Measurements from ENCODE around the gene OXGR1. TPM values are rescaled to one million over a fixed set of nuclear protein-coding genes. Genes with fewer than 3 reads are reported as not detected.

The OXGR1 gene
- total RNA-seq, 6 experiments from 2014 or later = not detected

DNA sequence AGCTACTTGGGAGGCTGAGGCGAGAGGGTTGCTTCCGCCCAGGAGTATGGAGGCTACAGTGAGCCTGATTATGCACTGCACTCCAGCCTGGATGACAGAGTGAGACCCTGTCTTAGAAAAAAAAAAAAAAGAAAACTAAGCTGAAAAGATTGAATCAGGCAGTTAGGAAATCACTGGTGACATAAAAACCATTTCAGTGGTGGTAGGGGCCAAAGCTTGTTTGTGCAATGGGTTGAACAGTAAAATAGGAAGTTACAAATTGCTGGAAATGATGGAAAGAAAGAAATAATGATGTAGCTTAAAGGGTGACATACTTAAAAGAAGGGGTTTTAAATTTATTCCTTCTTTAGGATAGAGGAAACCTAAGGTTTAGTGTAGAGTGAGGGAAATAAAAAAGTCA lies 4.8 kb upstream of the OXGR1 start:
- Histone ChIP-seq H3K36me3 (no peaks in the 10 kb centered on the region), H3K9me3 (no peaks in the 10 kb centered on the region), H3K27ac (no peak overlapping the region), H3K4me1 (no peaks in the 10 kb centered on the region), H3K4me3 (no peak overlapping the region), H3K27me3 (peaks cover 2 to 4% of the 10 kb centered on the region in 2 donors)
- ATAC-seq (no peak), DNase-seq (no peak)
- 93% methylated on average over 2 of the region's 2 CpGs for WGBS (ENCODE audit: insufficient coverage, low coverage, low lambda C conversion rate, missing lambda C conversion rate)
- TF ChIP-seq, protein P1, sequence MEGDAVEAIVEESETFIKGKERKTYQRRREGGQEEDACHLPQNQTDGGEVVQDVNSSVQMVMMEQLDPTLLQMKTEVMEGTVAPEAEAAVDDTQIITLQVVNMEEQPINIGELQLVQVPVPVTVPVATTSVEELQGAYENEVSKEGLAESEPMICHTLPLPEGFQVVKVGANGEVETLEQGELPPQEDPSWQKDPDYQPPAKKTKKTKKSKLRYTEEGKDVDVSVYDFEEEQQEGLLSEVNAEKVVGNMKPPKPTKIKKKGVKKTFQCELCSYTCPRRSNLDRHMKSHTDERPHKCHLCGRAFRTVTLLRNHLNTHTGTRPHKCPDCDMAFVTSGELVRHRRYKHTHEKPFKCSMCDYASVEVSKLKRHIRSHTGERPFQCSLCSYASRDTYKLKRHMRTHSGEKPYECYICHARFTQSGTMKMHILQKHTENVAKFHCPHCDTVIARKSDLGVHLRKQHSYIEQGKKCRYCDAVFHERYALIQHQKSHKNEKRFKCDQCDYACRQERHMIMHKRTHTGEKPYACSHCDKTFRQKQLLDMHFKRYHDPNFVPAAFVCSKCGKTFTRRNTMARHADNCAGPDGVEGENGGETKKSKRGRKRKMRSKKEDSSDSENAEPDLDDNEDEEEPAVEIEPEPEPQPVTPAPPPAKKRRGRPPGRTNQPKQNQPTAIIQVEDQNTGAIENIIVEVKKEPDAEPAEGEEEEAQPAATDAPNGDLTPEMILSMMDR (IDR thresholded peaks at IDR 0.05) = no peak
- no peak for TF ChIP-seq POLR2A (IDR thresholded peaks at IDR 0.05)
- intact Hi-C loops (cut with DNase I) = loop anchor here in 1 of 2 donors (10.0 kb wide), 1 partner anchor 704 kb away; no protein-coding TSS in a partner anchor

DNA sequence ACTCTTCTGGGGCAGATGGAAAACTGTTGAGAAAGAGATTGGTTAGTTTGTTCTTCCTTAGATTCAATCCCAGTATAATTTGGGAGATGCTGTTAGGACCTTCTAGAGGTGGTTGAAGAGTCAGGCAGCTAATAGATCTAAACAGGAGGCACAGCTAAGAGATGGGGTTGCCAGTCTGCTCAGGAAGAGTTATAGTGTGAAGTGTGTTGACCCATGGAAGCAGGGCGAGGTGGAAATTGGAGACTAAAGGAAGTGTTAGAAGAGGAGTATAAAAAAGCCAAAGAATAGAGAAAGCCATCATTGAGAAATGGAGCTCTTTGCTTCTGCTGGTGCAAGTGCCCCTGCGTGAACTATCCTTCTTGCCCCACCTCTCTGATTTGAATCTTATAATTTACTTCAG lies 3.8 kb upstream of the OXGR1 start:
- peaks cover 3 to 4% of the 10 kb centered on the region in 2 donors for H3K27me3 ChIP-seq
- H3K4me3 ChIP-seq = no peak overlapping the region
- no peaks in the 10 kb centered on the region for H3K4me1 ChIP-seq
- 57% methylated on average over 2 of the region's 2 CpGs for WGBS (ENCODE audit: insufficient coverage, low coverage, low lambda C conversion rate, missing lambda C conversion rate)
- ATAC-seq (no peak), DNase-seq (no peak)
- no peaks in the 10 kb centered on the region for H3K36me3 ChIP-seq
- TF ChIP-seq, protein P1 (IDR thresholded peaks at IDR 0.05) = no peak
- TF ChIP-seq POLR2A (IDR thresholded peaks at IDR 0.05) = no peak
- no peaks in the 10 kb centered on the region for H3K9me3 ChIP-seq
- no peak overlapping the region for H3K27ac ChIP-seq
- intact Hi-C loops (cut with DNase I) = loop anchor here in 1 of 2 donors (10.0 kb wide), 1 partner anchor 703 kb away; no protein-coding TSS in a partner anchor

DNA sequence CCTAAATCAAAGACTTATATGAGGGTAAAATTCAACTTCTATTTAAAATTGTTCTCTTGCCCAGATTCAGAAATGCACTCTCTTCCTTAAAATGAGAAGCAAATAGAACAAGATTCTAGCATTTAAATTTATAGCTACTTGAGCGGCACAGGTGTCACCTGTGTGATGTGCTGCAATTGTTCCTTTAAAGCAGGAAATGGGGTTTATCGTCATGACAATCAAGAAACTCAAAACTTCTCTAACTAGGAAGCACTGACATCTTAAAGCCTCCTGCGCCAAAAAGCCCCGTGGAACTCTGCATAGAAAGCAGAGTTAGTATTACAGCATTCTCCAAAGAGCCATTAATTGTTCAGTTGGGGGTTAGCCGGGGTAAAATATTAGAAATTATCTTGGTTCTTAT lies 2.6 kb upstream of the OXGR1 start:
- H3K4me3 ChIP-seq = no peak overlapping the region
- DNase-seq (no peak), ATAC-seq (no peak)
- no peaks in the 10 kb centered on the region for H3K9me3 ChIP-seq
- TF ChIP-seq, protein P1 (IDR thresholded peaks at IDR 0.05) = no peak
- no peaks in the 10 kb centered on the region for H3K36me3 ChIP-seq
- no peaks in the 10 kb centered on the region for H3K4me1 ChIP-seq
- 68% methylated on average over 5 of the region's 5 CpGs for WGBS (ENCODE audit: insufficient coverage, low coverage, low lambda C conversion rate, missing lambda C conversion rate)
- H3K27ac ChIP-seq = no peak overlapping the region
- peaks cover 4 to 7% of the 10 kb centered on the region in 2 donors for H3K27me3 ChIP-seq
- intact Hi-C loops (cut with DNase I) = loop anchor here in 1 of 2 donors (10.0 kb wide), 1 partner anchor 702 kb away; no protein-coding TSS in a partner anchor

- TF ChIP-seq, protein P1 (IDR thresholded peaks at IDR 0.05) = no peak
- no peak for TF ChIP-seq POLR2A (IDR thresholded peaks at IDR 0.05)
- Histone ChIP-seq H3K36me3 (no peaks in the 10 kb centered on the region), H3K27ac (no peak overlapping the region), H3K4me1 (no peaks in the 10 kb centered on the region), H3K4me3 (no peak overlapping the region), H3K9me3 (no peaks in the 10 kb centered on the region), H3K27me3 (peaks cover 4 to 7% of the 10 kb centered on the region in 2 donors)
- ATAC-seq (no peak), DNase-seq (no peak)
- WGBS (ENCODE audit: insufficient coverage, low coverage, low lambda C conversion rate, missing lambda C conversion rate) = 45% methylated on average over 4 of the region's 4 CpGs
- intact Hi-C loops (cut with DNase I) = loop anchor here in 1 of 2 donors (10.0 kb wide), 1 partner anchor 701 kb away; no protein-coding TSS in a partner anchor
Measured at GRCh38 chr13:96996107-96996506, 1.8 kb upstream of the OXGR1 start.

All from right lobe of liver (tissue), 6 donors.